ENCODE results near the gene SLC35A1. TPM values are rescaled to one million over a fixed set of nuclear protein-coding genes. Genes with fewer than 3 reads are reported as not detected.

The SLC35A1 gene
- total RNA-seq, 3 donors from 2014 or later (not counting 1 experiment from before 2014, with no cell fraction given): 10.9 to 14.8 (median 13.4) TPM

DNA sequence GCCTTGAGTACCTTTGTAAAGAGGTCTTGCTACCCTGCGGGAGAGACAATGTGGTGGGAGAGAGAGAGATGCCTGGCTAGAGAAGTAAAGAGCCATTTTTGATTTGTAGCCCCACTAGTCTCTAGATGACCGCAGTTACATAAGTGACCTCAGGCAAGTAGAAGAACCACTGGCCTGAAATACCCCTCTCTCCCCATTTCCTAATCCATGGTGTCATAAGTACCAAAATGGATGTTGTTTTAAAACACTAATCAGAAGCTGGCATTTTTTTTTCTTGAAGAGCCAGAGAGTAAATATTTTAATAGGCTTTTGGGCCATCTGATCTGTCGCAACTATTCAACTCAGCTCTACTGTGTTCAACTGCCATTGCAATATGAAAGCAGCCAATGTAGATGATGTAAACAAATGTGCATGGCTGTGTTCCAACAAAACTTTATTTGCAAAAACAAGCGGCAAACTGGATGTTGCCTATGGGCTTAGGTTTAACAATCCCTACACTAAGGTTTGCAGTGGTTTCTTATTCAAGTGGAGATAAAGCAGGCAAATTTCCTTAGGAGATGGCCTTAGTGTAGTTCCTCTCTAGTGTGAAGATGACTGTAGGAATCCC is 80.5 kb downstream of the SLC35A1 start:
- no peak overlapping the region for H3K27ac ChIP-seq (ENCODE audit: low read length)
- no peaks in the 10 kb centered on the region for H3K9me3 Mint-ChIP-seq
- H3K4me1 ChIP-seq (ENCODE audit: control insufficient read depth, insufficient read depth, low read length): no peaks in the 10 kb centered on the region
- peak overlapping the region in 1 of 2 donors; percentile 62 for H3K27ac Mint-ChIP-seq
- intact Hi-C loops (cut with micrococcal nuclease): no loop called here
- peaks cover 49% of the 10 kb centered on the region for H3K36me3 ChIP-seq (ENCODE audit: control insufficient read depth, insufficient read depth, low read length)
- TF ChIP-seq, protein P1, sequence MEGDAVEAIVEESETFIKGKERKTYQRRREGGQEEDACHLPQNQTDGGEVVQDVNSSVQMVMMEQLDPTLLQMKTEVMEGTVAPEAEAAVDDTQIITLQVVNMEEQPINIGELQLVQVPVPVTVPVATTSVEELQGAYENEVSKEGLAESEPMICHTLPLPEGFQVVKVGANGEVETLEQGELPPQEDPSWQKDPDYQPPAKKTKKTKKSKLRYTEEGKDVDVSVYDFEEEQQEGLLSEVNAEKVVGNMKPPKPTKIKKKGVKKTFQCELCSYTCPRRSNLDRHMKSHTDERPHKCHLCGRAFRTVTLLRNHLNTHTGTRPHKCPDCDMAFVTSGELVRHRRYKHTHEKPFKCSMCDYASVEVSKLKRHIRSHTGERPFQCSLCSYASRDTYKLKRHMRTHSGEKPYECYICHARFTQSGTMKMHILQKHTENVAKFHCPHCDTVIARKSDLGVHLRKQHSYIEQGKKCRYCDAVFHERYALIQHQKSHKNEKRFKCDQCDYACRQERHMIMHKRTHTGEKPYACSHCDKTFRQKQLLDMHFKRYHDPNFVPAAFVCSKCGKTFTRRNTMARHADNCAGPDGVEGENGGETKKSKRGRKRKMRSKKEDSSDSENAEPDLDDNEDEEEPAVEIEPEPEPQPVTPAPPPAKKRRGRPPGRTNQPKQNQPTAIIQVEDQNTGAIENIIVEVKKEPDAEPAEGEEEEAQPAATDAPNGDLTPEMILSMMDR (IDR thresholded peaks at IDR 0.05): no peak
- no peaks in the 10 kb centered on the region for H3K27me3 Mint-ChIP-seq (ENCODE audit: low read depth in 2 of 2)
- H3K4me3 ChIP-seq (ENCODE audit: low read length): no peak overlapping the region
- H3K27me3 ChIP-seq (ENCODE audit: control insufficient read depth, insufficient read depth, low read length): no peaks in the 10 kb centered on the region
- no peak for ATAC-seq
- no peaks in the 10 kb centered on the region for H3K9me3 ChIP-seq (ENCODE audit: control insufficient read depth, insufficient read depth, low read length)
- no peak for DNase-seq
- H3K4me1 Mint-ChIP-seq: peaks cover 9 to 13% of the 10 kb centered on the region in 2 donors
- 98% methylated on average over 4 of the region's 4 CpGs for WGBS (ENCODE audit: insufficient coverage)
- H3K4me3 Mint-ChIP-seq: no peak overlapping the region
- peaks cover 26% of the 10 kb centered on the region for H3K36me3 Mint-ChIP-seq

DNA sequence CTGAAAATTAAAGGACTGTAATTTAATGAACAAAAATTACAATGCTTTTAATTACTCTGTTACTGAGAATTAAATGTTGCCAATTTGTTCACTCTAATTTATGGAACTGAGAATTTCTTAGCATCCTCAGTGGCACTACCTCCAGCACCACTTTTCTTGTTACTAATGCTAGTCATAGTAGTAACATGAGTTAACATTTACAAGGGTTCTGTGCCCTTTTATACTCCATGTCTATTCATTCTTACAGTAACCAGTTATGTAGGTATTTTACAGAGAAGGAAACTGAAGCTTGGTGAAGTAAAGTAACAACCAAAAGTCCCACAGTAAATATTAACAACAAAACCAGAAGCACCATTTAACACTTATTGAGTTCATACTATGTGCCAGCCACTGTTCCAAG is 82.7 kb downstream of the SLC35A1 start:
- H3K4me1 Mint-ChIP-seq: peaks cover 11 to 13% of the 10 kb centered on the region in 2 donors
- H3K9me3 Mint-ChIP-seq: no peaks in the 10 kb centered on the region
- no peak overlapping the region for H3K4me3 Mint-ChIP-seq
- ATAC-seq (no peak), DNase-seq (no peak)
- H3K4me1 ChIP-seq (ENCODE audit: control insufficient read depth, insufficient read depth, low read length): no peaks in the 10 kb centered on the region
- TF ChIP-seq, protein P1 (IDR thresholded peaks at IDR 0.05): no peak
- no peak overlapping the region for H3K27ac ChIP-seq (ENCODE audit: low read length)
- H3K27me3 ChIP-seq (ENCODE audit: control insufficient read depth, insufficient read depth, low read length): no peaks in the 10 kb centered on the region
- H3K9me3 ChIP-seq (ENCODE audit: control insufficient read depth, insufficient read depth, low read length): no peaks in the 10 kb centered on the region
- H3K27me3 Mint-ChIP-seq (ENCODE audit: low read depth in 2 of 2): no peaks in the 10 kb centered on the region
- H3K36me3 ChIP-seq (ENCODE audit: control insufficient read depth, insufficient read depth, low read length): peaks cover 45% of the 10 kb centered on the region
- H3K4me3 ChIP-seq (ENCODE audit: low read length): no peak overlapping the region
- H3K36me3 Mint-ChIP-seq: peaks cover 26% of the 10 kb centered on the region
- intact Hi-C loops (cut with micrococcal nuclease): no loop called here
- H3K27ac Mint-ChIP-seq: peak overlapping the region in 1 of 2 donors; percentile 27

DNA sequence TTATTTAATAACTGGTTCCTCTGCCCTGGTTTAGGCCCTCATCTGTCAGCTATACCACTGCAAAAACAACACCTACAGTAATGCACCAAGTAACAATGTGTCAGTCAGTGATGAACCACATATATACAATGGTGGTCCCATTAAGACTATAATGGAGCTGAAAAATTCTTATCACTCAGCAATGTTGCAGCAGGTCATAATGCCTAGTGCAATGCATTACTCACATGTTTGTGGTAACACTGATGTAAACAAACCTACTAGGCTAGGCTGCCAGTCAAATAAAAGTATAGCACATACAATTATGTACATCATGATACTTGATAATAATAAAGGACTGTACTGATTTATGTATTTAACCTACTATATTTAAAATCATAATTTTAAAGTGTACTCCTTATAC is 85.7 kb downstream of the SLC35A1 start:
- Histone ChIP-seq H3K27me3 (ENCODE audit: control insufficient read depth, insufficient read depth, low read length) (no peaks in the 10 kb centered on the region), H3K9me3 (ENCODE audit: control insufficient read depth, insufficient read depth, low read length) (no peaks in the 10 kb centered on the region), H3K36me3 (ENCODE audit: control insufficient read depth, insufficient read depth, low read length) (peaks cover 56% of the 10 kb centered on the region), H3K4me1 (ENCODE audit: control insufficient read depth, insufficient read depth, low read length) (no peaks in the 10 kb centered on the region), H3K4me3 (ENCODE audit: low read length) (no peak overlapping the region), H3K27ac (ENCODE audit: low read length) (no peak overlapping the region)
- no peak overlapping the region for H3K4me3 Mint-ChIP-seq
- TF ChIP-seq, protein P1 (IDR thresholded peaks at IDR 0.05): no peak
- DNase-seq: no peak
- H3K4me1 Mint-ChIP-seq: peaks cover 0 to 11% of the 10 kb centered on the region in 2 donors
- intact Hi-C loops (cut with micrococcal nuclease): no loop called here
- H3K36me3 Mint-ChIP-seq: peaks cover 8% of the 10 kb centered on the region
- H3K27me3 Mint-ChIP-seq (ENCODE audit: low read depth in 2 of 2): no peaks in the 10 kb centered on the region
- no peak for ATAC-seq
- H3K9me3 Mint-ChIP-seq: no peaks in the 10 kb centered on the region
- no peak overlapping the region for H3K27ac Mint-ChIP-seq

DNA sequence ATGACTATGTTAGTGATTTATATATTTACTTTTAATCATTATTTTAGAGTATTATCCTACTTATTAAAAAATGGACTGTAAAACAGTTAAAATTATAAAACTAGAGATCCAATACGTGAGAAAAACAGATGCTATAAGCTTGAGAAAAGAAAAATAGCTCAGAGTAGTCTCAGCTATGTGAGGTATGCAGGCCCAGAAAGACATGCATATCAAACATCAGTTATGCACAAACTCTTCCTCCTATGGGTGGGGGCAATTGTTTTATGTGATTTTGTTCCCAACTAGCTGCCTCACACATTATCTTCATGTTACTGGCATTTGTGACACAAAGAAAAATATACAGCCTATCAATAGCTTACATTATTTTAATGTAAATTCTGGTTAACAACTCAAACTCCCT is 88.2 kb downstream of the SLC35A1 start:
- H3K27ac Mint-ChIP-seq: no peak overlapping the region
- H3K27me3 ChIP-seq (ENCODE audit: control insufficient read depth, insufficient read depth, low read length): no peaks in the 10 kb centered on the region
- no peaks in the 10 kb centered on the region for H3K9me3 Mint-ChIP-seq
- no peak overlapping the region for H3K4me3 Mint-ChIP-seq
- no peak overlapping the region for H3K4me3 ChIP-seq (ENCODE audit: low read length)
- no peaks in the 10 kb centered on the region for H3K9me3 ChIP-seq (ENCODE audit: control insufficient read depth, insufficient read depth, low read length)
- peaks cover 5 to 6% of the 10 kb centered on the region in 2 donors for H3K4me1 Mint-ChIP-seq
- DNase-seq (no peak), ATAC-seq (no peak)
- WGBS (ENCODE audit: insufficient coverage): 100% methylated on average over 1 of the region's 1 CpG
- peaks cover 8% of the 10 kb centered on the region for H3K36me3 Mint-ChIP-seq
- no peak overlapping the region for H3K27ac ChIP-seq (ENCODE audit: low read length)
- intact Hi-C loops (cut with micrococcal nuclease): no loop called here
- TF ChIP-seq, protein P1 (IDR thresholded peaks at IDR 0.05): no peak
- no peaks in the 10 kb centered on the region for H3K4me1 ChIP-seq (ENCODE audit: control insufficient read depth, insufficient read depth, low read length)
- no peaks in the 10 kb centered on the region for H3K27me3 Mint-ChIP-seq (ENCODE audit: low read depth in 2 of 2)
- H3K36me3 ChIP-seq (ENCODE audit: control insufficient read depth, insufficient read depth, low read length): peaks cover 48% of the 10 kb centered on the region
